ES-I3 (cell line): ENCODE results near the gene STPG4.

Experiments
- H3K36me3 ChIP-seq: 2 replicates; pipeline ENCODE4 v1.6.1; 2013; ENCODE audit warnings: mild to moderate bottlenecking, low read length, control low read depth, moderate library complexity; ENCODE audit not compliant: insufficient read depth
- H3K4me1 ChIP-seq: 2 replicates; pipeline ENCODE4 v1.6.1; 2013; ENCODE audit warnings: mild to moderate bottlenecking, control low read depth, low read length; ENCODE audit not compliant: insufficient read depth
- H3K9ac ChIP-seq: 2 replicates; pipeline ENCODE4 v1.6.1; 2013; ENCODE audit warnings: low read depth, mild to moderate bottlenecking, low read length, moderate library complexity
- H3K9me3 ChIP-seq: 2 replicates; pipeline ENCODE4 v1.6.1; 2013; ENCODE audit warnings: mild to moderate bottlenecking, low read length, moderate library complexity; ENCODE audit not compliant: control insufficient read depth, insufficient read depth

STPG4 gene

DNA sequence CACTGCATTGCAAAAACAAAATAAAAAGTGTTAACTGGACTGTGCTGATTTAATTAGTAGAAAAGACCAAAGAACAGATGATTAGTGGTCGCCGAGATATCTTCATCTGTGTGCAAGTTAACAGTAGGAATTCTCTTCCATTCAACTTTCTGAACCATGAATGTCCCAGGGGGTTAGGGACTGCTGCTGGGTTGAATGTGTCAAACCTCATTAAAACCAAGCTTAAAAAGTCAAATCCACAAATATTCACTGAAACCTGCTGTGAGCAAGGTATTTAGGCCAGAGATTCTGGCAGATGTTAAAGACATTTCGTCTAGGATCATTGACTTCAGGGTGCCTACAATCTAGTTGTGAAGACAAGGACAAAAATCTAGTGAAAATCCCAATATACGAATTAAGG, 58.7 kb downstream of the STPG4 start:
- Histone ChIP-seq H3K4me1 (no peaks in the 10 kb centered on the region), H3K9me3 (no peaks in the 10 kb centered on the region), H3K9ac (no peak overlapping the region), H3K36me3 (no peaks in the 10 kb centered on the region)

DNA sequence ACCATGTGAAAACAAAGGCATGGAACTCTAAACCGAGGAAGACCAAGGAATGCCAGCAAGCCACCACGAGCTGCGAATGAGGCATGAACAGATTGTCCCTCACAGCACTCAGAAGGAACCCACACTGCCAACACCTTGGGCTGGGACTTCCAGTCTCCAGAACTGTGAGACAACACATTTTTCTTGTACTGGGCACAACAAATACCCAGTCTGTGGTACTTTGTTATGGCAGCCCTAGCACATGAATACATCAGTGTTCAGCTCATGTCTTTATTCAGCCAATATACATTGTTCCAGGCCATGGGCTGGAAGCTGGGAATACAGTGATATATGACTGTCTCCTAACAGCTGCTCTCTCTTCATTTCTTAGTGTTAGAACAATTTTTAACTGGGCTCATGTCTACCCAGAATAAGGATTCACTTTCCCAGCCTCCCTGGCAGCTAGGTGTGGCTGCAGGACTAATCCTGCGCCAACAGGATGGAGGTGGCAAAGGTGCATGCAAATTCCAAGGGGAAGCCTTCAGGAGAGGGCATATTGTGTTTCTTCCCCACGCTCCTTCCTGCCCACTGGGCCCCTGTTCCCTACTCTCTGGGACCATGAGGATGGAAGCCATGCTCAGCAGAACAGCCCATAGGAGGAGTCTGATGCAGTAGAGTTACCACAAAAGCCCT, 59.6 kb downstream of the STPG4 start:
- H3K4me1 ChIP-seq, result peaks cover 6% of the 10 kb centered on the region; the same call in 1 of the 2 replicates
- H3K9me3 ChIP-seq, result no peaks in the 10 kb centered on the region
- no peak overlapping the region for H3K9ac ChIP-seq
- no peaks in the 10 kb centered on the region for H3K36me3 ChIP-seq

DNA sequence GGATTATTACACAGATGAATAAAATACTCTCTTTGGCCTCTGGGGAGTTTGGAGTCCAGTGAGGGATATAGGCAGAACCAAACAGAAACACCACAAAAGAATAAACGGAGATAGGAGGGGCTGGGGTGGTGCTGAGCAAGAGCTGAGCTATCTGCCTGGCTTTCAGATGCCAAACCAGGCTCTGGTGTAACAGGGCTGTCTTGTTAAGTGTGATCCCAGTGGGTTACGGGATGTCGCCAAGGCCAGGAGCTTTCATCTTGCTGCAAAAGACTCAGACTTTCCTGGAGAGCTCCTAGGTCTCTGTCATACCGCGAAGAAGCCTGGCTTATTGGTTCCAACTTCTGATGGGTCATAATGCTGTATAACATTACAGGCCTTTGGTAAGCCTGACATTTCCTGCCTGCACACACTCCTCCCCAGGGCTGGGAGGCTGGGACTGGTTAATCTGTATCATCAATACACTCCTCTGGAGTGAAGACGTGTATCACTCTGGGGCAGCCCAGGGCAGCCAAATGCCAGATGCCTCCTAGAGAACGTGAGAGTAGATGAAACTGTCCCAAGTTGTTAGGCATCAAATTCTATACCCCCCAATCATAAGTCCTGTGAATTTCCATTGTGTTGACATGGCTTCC, 60.5 kb downstream of the STPG4 start:
- Histone ChIP-seq H3K9me3 (no peaks in the 10 kb centered on the region), H3K9ac (no peak overlapping the region), H3K36me3 (no peaks in the 10 kb centered on the region), H3K4me1 (peaks cover 6% of the 10 kb centered on the region; the same call in 1 of the 2 replicates)

DNA sequence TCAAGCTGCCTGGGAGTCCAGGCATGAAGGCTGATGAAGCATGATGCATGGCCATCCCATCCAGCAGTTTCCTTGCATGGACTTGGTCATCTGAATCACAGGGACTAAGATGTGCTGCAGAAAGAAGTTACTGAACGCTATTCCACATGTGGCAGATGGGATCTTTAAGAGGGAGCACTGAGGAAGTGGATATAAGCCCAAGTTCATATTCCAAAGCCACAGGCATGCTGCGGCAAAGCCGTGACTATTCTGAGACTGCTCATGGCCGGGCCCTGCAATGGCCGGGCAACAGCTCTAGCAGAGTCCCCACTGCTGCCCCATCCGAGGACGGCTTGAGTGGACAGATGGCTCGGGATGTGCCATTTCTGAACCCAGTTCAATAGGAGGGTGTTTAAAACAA, 61.5 kb downstream of the STPG4 start:
- H3K9me3 ChIP-seq, result no peaks in the 10 kb centered on the region
- peaks cover 8% of the 10 kb centered on the region; the same call in 1 of the 2 replicates for H3K4me1 ChIP-seq
- H3K9ac ChIP-seq, result no peak overlapping the region
- H3K36me3 ChIP-seq, result no peaks in the 10 kb centered on the region

DNA sequence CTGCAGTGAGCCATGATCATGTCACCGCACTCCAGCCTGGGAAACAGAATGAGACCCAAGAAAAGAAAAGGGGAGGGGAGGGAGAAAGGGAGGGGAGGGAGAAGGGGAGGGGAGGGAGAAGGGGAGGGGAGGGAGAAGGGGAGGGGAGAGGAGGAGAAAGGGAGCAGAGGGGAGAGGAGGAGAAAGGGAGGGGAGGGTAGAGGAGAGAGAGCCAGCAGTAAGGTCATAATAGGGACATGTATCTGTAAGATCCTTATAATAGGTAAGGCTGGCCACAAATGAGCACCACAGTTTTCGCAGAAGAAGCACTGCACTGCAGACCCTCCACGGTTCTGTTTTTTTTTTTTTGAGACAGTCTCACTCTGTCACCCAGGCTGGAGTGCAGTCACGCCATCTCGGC, 62.6 kb downstream of the STPG4 start:
- Histone ChIP-seq H3K9ac (no peak overlapping the region), H3K4me1 (peaks cover 9% of the 10 kb centered on the region; the same call in 1 of the 2 replicates), H3K9me3 (no peaks in the 10 kb centered on the region), H3K36me3 (no peaks in the 10 kb centered on the region)

DNA sequence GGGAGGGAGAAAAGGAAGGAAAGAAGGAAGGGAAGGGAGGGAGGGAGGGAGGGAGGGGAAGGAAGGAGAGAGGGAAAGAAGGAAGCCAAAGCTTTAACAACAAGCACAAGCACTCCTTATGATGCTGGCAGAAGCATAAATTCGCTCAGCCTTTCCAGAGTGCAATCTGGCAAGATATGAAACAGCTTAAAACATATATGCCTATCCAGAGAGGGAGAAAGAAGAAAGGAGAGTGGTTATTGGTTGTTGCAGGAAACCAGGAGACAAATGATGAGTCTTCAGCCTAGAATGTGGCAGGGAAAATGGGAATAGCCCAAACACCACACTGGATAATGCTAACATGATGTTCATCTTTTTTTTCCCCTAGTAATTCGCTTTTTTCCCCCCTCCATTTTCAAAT, 64.0 kb downstream of the STPG4 start:
- peaks cover 9% of the 10 kb centered on the region; the same call in 1 of the 2 replicates for H3K4me1 ChIP-seq
- no peaks in the 10 kb centered on the region; the same call in 1 of the 2 replicates for H3K9me3 ChIP-seq
- no peak overlapping the region for H3K9ac ChIP-seq
- H3K36me3 ChIP-seq, result no peaks in the 10 kb centered on the region

DNA sequence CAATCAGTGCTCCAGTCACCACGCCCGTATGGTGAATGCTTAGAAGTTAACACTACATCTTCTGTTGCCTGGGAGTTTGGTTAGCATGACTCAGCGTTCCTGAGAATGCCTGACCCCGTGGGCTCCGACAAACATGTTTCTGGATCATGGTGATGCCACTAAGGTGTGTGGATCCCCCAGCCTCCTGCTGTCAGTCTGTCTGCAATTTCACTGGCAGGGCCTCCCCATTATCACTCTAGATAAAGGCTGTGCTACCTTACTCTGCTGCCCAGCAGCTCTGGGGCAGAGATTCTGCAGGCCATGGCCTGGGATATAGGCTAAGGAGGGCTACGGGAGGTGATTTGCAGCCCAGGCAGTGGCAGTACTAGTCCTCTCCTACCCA, 66.0 kb downstream of the STPG4 start:
- Histone ChIP-seq H3K9ac (no peak overlapping the region), H3K9me3 (no peaks in the 10 kb centered on the region; the same call in 1 of the 2 replicates)

DNA sequence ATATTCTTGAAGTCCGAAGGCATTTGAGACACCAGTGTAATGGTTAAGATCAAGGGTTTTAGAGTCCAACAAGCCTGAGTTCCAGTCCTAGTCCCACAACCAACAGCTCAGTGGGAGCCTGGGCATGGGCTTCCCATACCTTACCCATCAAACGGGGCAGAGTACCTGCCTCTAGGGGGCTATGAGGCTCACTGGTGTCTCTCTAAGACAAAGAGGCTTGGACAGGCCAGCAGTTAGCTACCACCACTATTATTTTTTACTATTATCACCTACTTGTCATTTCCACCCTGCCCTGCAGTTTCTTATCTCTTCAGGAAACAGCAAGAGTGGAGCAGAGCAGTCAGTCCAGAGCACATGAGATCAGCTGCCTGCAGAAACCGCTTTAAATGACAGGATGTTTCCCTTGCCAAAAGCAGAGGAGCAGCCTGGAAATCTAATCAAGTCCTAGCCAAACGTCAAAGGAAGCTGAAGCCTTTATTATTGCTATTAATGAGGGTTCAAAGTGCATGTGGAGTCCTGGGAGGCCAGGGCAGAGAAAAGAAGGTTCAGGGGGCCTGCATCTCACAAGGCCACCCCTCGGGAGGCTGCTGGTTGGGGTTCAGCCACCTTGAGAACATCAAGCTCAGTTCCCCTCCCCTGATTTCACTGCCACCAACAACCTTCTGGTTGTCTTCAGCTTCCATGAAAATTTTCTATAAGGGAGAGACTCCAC, 66.6 kb downstream of the STPG4 start:
- H3K9ac ChIP-seq, result no peak overlapping the region
- peaks cover 9% of the 10 kb centered on the region; the same call in 1 of the 2 replicates for H3K4me1 ChIP-seq
- no peaks in the 10 kb centered on the region; the same call in 1 of the 2 replicates for H3K9me3 ChIP-seq
- H3K36me3 ChIP-seq, result no peaks in the 10 kb centered on the region

More for the DNA sequence above, 66.0 kb downstream of the STPG4 start:
- peaks cover 9% of the 10 kb centered on the region; the same call in 1 of the 2 replicates for H3K4me1 ChIP-seq
- H3K36me3 ChIP-seq, result no peaks in the 10 kb centered on the region

DNA sequence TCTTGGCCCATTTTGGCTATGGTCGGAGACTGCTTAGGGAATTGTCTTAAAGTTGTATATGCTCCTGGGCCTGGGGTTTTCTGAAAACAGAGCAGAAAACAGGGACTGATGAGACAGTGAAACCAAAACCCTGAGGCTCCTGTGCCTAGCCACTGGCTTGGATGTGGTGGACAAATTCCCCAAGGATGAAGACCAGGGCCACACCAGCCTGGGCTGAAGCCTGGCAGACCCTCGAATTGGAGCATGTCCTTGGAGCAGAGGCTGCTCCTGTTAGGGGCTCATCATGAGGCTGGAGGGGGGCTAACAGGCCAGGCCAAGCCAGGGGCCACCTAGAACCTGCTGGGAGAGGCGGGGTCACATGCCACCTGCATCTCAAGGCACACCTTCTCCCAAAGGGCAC, 68.1 kb downstream of the STPG4 start:
- Histone ChIP-seq H3K4me1 (peaks cover 9% of the 10 kb centered on the region; the same call in 1 of the 2 replicates), H3K9ac (no peak overlapping the region), H3K36me3 (no peaks in the 10 kb centered on the region), H3K9me3 (no peaks in the 10 kb centered on the region; the same call in 1 of the 2 replicates)

DNA sequence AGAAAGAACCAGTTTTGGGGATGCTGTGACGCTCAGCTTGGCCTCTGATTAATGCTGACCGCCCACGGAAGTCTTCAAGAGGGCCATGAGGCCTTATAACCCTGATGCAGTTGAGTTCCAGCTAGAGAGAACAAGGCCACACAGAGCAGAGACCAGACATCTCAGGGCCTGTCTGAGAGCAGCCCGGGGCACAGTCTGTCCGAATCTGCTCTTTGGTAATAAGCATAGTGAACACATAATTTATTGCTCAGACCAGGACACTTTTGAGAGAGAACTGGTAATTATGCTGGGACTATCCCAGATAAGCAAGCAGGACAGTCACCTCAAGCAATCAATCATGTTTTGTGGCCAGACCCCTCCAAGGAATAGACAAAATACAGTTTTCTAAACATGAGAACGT, 68.5 kb downstream of the STPG4 start:
- H3K36me3 ChIP-seq, result no peaks in the 10 kb centered on the region
- no peak overlapping the region for H3K9ac ChIP-seq
- no peaks in the 10 kb centered on the region; the same call in 1 of the 2 replicates for H3K9me3 ChIP-seq
- H3K4me1 ChIP-seq, result peaks cover 9% of the 10 kb centered on the region; the same call in 1 of the 2 replicates

DNA sequence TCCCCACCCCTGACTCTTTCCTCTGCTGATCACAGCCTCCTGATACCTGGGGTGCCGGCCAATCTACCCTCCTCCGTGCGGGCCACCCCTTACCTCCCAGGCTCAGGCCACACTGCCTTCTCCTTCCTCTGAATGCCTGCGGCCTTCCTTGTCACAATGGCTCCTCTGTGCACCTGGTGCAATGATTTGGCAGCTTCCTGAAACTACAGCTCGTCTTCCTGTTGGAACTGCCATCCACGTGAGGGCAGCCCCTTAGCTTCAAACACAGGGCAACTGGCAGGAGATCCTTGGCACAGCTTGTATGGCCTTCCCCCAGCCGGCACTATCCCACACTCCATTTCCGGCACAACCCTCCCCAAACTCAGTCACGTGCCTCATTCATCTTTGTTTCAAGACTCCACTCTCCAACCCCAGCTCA, 69.0 kb downstream of the STPG4 start:
- Histone ChIP-seq H3K9me3 (no peaks in the 10 kb centered on the region; the same call in 1 of the 2 replicates), H3K36me3 (no peaks in the 10 kb centered on the region), H3K9ac (no peak overlapping the region), H3K4me1 (peaks cover 7% of the 10 kb centered on the region; the same call in 1 of the 2 replicates)

DNA sequence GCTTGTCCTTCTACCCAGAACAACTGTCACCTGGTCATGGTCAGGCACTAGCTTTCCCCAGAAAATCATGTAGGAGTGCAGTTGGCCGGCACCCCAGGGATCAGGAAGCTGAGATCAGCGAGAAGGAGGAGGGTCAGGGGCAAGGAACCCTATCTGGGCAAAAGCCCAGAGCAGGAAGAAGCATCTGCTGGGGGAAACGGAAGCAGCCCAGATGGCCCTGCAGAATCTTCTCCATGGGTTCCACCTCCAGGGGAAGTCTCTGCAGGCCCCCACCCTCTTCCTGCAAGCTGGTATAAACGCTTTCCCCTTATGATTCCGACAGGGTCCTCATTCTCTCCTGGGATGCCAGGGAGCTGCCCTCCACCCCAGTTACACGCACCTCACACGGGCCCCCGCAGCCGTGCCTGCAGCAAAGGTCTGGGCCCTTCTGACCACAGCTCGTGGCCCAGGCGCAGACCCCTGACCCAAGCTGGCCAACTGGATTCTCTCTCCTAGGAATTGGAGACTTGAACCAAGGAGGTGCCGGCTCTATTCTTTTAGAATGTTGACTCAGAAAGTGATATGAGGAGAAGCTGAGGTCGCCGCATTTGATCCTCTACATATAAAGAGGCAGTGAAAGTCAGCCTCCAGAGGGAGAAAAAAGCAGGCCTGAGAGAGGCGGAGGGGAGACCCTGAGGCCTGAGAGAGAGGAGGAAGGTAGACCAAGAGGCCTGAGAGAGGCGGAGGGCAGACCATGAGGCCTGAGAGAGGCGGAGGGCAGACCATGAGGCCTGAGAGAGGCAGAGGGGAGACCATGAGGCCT, 71.0 kb downstream of the STPG4 start:
- Histone ChIP-seq H3K4me1 (peaks cover 8% of the 10 kb centered on the region), H3K9ac (no peak overlapping the region), H3K36me3 (no peaks in the 10 kb centered on the region)

DNA sequence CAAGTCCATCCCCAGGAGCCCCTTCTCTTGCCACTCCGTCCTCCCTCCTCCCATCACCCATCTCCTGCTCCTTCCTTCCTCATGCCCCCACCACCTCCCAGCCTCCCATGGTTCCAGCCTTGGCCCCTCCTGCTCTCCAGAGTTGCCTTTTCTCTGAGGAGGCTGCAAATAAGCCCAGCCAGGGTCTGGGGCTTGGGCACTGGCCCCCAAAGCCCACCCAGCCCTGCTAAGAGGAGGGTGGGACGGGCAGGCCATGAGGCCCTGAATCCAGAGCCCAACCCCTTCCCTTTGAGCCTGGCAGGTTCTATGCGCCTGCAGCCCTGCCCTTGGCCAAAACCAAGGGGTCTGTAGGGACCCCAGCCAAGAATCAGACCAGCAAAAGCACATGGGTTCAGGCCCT, 71.6 kb downstream of the STPG4 start:
- Histone ChIP-seq H3K9ac (no peak overlapping the region), H3K9me3 (no peaks in the 10 kb centered on the region; the same call in 1 of the 2 replicates), H3K36me3 (no peaks in the 10 kb centered on the region), H3K4me1 (peaks cover 11% of the 10 kb centered on the region)

More for the DNA sequence above, 71.0 kb downstream of the STPG4 start:
- H3K9me3 ChIP-seq, result no peaks in the 10 kb centered on the region; the same call in 1 of the 2 replicates

DNA sequence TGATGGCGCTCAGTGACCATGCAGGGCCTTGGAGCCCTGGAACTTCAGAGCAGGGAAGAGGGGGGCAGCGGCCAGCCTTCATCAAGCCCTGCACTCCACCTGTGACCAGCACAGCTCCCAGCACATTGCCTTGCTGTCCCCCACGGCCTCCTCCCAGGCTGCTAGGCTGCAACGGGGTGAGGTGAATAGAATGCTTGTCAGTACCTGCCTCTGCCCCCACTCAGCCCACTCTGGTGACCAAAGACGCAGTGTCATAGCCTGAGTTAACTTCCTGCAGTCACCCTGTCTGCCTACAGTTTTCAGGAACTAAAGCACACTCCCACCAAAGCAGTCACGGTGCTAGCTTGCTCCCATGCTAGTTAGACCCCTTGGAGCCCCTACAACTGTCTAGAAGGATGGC, 72.1 kb downstream of the STPG4 start:
- H3K9ac ChIP-seq, result no peak overlapping the region
- no peaks in the 10 kb centered on the region; the same call in 1 of the 2 replicates for H3K9me3 ChIP-seq
- no peaks in the 10 kb centered on the region for H3K36me3 ChIP-seq
- peaks cover 12% of the 10 kb centered on the region for H3K4me1 ChIP-seq
